PC-9 (cell line): ENCODE measurements around the gene RNASET2. TPM values are rescaled to one million over a fixed set of nuclear protein-coding genes. Genes with fewer than 3 reads are reported as not detected.

Experiments
- BruUV-seq: library from RNA; stranded (reverse); fragments of 400-500 nt; replicated peaks from 2 replicates; lab custom pipeline; 2021; lab: Mats Ljungman, UMichigan
- CTCF ChIA-PET: fragments of 300-600 bp; sonication (Branson Sonifier 250); formaldehyde crosslinking; loops from one replicate; lab custom pipeline; 2022; ENCODE audit warnings: antibody characterized with exemption; lab: Charles Lee
- POLR2A ChIA-PET: fragments of 300-600 bp; sonication (Branson Sonifier 250); formaldehyde crosslinking; loops from one replicate; lab custom pipeline; 2022; ENCODE audit warnings: antibody characterized with exemption; ENCODE audit not compliant: unreplicated experiment; lab: Charles Lee
- DNase-seq, 2 experiments: peaks; one replicate each; pipeline versions ENCODE4 v3.0.0 to v3.0.0-alpha.2; 2015 to 2022; ENCODE audit warnings: mixed read lengths in 1 of 2
- H2AFZ ChIP-seq: fragments of 200-600 bp; sonication (generic); 2 replicates; pipeline ENCODE4 v1.8.1; 2017; ENCODE audit warnings: antibody characterized with exemption
- H3F3A ChIP-seq: fragments of 200-600 bp; sonication (generic); 2 replicates; pipeline ENCODE4 v1.8.1; 2017; ENCODE audit warnings: antibody characterized with exemption, mild to moderate bottlenecking, low read depth; ENCODE audit not compliant: insufficient read depth
- H3K27ac ChIP-seq: fragments of 200-600 bp; sonication (generic); 2 replicates; pipeline ENCODE4 v1.6.1; 2016; ENCODE audit warnings: mixed run types
- H3K27me3 ChIP-seq: fragments of 200-600 bp; sonication (generic); 2 replicates; pipeline ENCODE4 v1.6.1; 2016; ENCODE audit warnings: low read depth, mixed run types; ENCODE audit not compliant: insufficient read depth
- H3K36me3 ChIP-seq: fragments of 200-600 bp; sonication (generic); 2 replicates; pipeline ENCODE4 v1.6.1; 2016; ENCODE audit warnings: low read depth, mixed run types
- H3K4me1 ChIP-seq: fragments of 200-600 bp; sonication (generic); replicated peaks from 2 replicates; pipeline ENCODE4 v1.6.1; 2016; ENCODE audit warnings: mixed run types; ENCODE audit not compliant: insufficient read depth
- H3K4me2 ChIP-seq: fragments of 200-600 bp; sonication (generic); 2 replicates; pipeline ENCODE4 v1.6.1; 2017; ENCODE audit warnings: mixed run types
- H3K4me3 ChIP-seq: fragments of 200-600 bp; sonication (generic); 2 replicates; pipeline ENCODE4 v1.6.1; 2016; ENCODE audit warnings: mixed run types
- H3K79me2 ChIP-seq: fragments of 200-600 bp; sonication (generic); 2 replicates; pipeline ENCODE4 v1.6.1; 2017; ENCODE audit warnings: low read depth, mixed run types
- H3K9me2 ChIP-seq: fragments of 200-600 bp; sonication (generic); 2 replicates; pipeline ENCODE4 v1.8.1; 2017; ENCODE audit warnings: mild to moderate bottlenecking; ENCODE audit not compliant: insufficient read depth
- H3K9me3 ChIP-seq: fragments of 200-600 bp; sonication (generic); 2 replicates; pipeline ENCODE4 v1.8.1; 2016; ENCODE audit warnings: low read depth; ENCODE audit not compliant: insufficient read depth
- H4K20me1 ChIP-seq: fragments of 200-600 bp; sonication (generic); 2 replicates; pipeline ENCODE4 v1.8.1; 2017; ENCODE audit not compliant: insufficient read depth
- CTCF ChIP-seq: fragments of 200-600 bp; sonication (generic); conservative IDR thresholded peaks from 2 replicates; pipeline ENCODE4 v1.6.1; 2017; ENCODE audit warnings: mixed run types, antibody characterized with exemption, mild to moderate bottlenecking, moderate library complexity
- EZH2 ChIP-seq: fragments of 200-600 bp; sonication (generic); IDR thresholded peaks from 2 replicates; pipeline ENCODE4 v1.8.0; 2017; ENCODE audit warnings: antibody characterized with exemption, low read depth
- intact Hi-C: fragments of 100-400 bp; cut with micrococcal nuclease; formaldehyde crosslinking; loops from one replicate; pipeline ENCODE4 v1.10.0; 2022; ENCODE audit not compliant: unreplicated experiment
- total RNA-seq: library from RNA; stranded (reverse); gene quantifications from 2 replicates; pipeline ENCODE4 v1.2.3, GENCODE V29; 2021

Gene RNASET2
- total RNA-seq, 1 experiment from 2014 or later, result 16.3 TPM

GRCh38 chr6:166960609-166960978, 4.2 kb upstream of the RNASET2 start:
- H3K27me3 ChIP-seq, result no peaks in the 10 kb centered on the region
- H2AFZ ChIP-seq, result no peak overlapping the region
- CTCF ChIA-PET, result no interaction called here
- H3K79me2 ChIP-seq, result no peaks in the 10 kb centered on the region
- no TSS peak for BruUV-seq
- H3K4me1 ChIP-seq, result no peaks in the 10 kb centered on the region
- H3K9me3 ChIP-seq, result no peaks in the 10 kb centered on the region
- no peak overlapping the region for H3K4me3 ChIP-seq
- H3K9me2 ChIP-seq, result no peaks in the 10 kb centered on the region
- H3K4me2 ChIP-seq, result no peak overlapping the region
- no peaks in the 10 kb centered on the region for H4K20me1 ChIP-seq
- no peaks in the 10 kb centered on the region for H3F3A ChIP-seq
- H3K36me3 ChIP-seq, result no peaks in the 10 kb centered on the region
- no peak for DNase-seq
- POLR2A ChIA-PET, result no interaction called here
- intact Hi-C loops, result no loop called here
- H3K27ac ChIP-seq, result no peak overlapping the region
- TF ChIP-seq CTCF (no peak), EZH2 (no peak)

- H4K20me1 ChIP-seq, result no peaks in the 10 kb centered on the region
- POLR2A ChIA-PET, result no interaction called here
- TF ChIP-seq EZH2, result no peak
- TF ChIP-seq CTCF, result no peak
- no peaks in the 10 kb centered on the region for H3K9me3 ChIP-seq
- intact Hi-C loops, result no loop called here
- no peaks in the 10 kb centered on the region for H3K9me2 ChIP-seq
- H3F3A ChIP-seq, result no peaks in the 10 kb centered on the region
- H3K27ac ChIP-seq, result no peak overlapping the region
- H3K4me1 ChIP-seq, result no peaks in the 10 kb centered on the region
- no peak overlapping the region for H2AFZ ChIP-seq
- no peak overlapping the region for H3K4me2 ChIP-seq
- no peaks in the 10 kb centered on the region for H3K27me3 ChIP-seq
- CTCF ChIA-PET, result no interaction called here
- no peak for DNase-seq
- no TSS peak for BruUV-seq
- no peaks in the 10 kb centered on the region for H3K79me2 ChIP-seq
- no peak overlapping the region for H3K4me3 ChIP-seq
- H3K36me3 ChIP-seq, result no peaks in the 10 kb centered on the region
These were observed 3.7 kb upstream of the RNASET2 start for GRCh38 chr6:166959911-166960608.

- H3K9me3 ChIP-seq, result no peaks in the 10 kb centered on the region
- no peaks in the 10 kb centered on the region for H3K36me3 ChIP-seq
- no peaks in the 10 kb centered on the region for H3K79me2 ChIP-seq
- no peaks in the 10 kb centered on the region for H4K20me1 ChIP-seq
- H3K27me3 ChIP-seq, result no peaks in the 10 kb centered on the region
- intact Hi-C loops, result no loop called here
- no peak overlapping the region for H2AFZ ChIP-seq
- TF ChIP-seq CTCF (no peak), EZH2 (no peak)
- H3K4me3 ChIP-seq, result no peak overlapping the region
- H3K4me1 ChIP-seq, result no peaks in the 10 kb centered on the region
- no peak for DNase-seq
- no TSS peak for BruUV-seq
- POLR2A ChIA-PET, result no interaction called here
- no peak overlapping the region for H3K27ac ChIP-seq
- no peaks in the 10 kb centered on the region for H3F3A ChIP-seq
- H3K4me2 ChIP-seq, result no peak overlapping the region
- CTCF ChIA-PET, result no interaction called here
- no peaks in the 10 kb centered on the region for H3K9me2 ChIP-seq
These were observed 2.8 kb upstream of the RNASET2 start for GRCh38 chr6:166958926-166959861.
